Measurements from ENCODE around the gene KRTAP5-4.
"Not testable (repeated sequence)": the region's sequence is repeated elsewhere in the genome, so short reads cannot be mapped to it uniquely, and the experiment has no call there.

GRCh38 chr11:1582909-1583308, 39.0 kb downstream of the KRTAP5-4 start:
- TF ChIP-seq POLR2A (IDR thresholded peaks at IDR 0.05); CTCF (IDR thresholded peaks at IDR 0.05 in 8 of 11, conservative IDR thresholded peaks at IDR 0.05 in 3 of 11); POLR2AphosphoS5 (IDR thresholded peaks at IDR 0.05): not testable (repeated sequence)

All from spleen (tissue), 7 donors.